GM19452 (cell line): ENCODE measurements around the gene ADRB2.
A peak's percentile ranks its signal among the peaks of the same experiment; 100 is the strongest.

Experiments used
- ATAC-seq: cut with Tn5 transposase; IDR thresholded peaks from one replicate; pipeline ENCODE4 v1.9.1; 2021; ENCODE audit not compliant: unreplicated experiment

Gene ADRB2

DNA sequence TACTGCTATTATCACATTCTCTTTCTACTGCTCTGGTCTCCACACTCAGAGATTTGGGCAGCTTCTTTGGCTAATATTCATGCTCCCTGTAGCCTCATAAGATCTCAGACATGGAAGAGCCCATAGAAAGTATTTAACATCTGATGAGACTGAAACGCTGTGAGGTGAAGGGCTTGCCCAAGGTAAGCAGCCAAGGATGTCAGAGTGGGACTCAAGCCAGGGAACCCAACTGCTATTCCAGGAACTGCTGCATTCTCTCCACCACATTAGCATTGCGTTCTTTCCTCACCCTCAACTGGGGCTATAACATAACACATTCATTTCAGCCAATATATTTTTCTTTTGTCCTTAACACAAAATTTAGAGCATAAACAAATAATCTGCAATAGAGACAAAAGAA lies 3.8 kb downstream of the ADRB2 start:
- no peak for ATAC-seq

- peak; percentile 81 for ATAC-seq
Measured at GRCh38 chr5:148831590-148832565, 5.5 kb downstream of the ADRB2 start.

DNA sequence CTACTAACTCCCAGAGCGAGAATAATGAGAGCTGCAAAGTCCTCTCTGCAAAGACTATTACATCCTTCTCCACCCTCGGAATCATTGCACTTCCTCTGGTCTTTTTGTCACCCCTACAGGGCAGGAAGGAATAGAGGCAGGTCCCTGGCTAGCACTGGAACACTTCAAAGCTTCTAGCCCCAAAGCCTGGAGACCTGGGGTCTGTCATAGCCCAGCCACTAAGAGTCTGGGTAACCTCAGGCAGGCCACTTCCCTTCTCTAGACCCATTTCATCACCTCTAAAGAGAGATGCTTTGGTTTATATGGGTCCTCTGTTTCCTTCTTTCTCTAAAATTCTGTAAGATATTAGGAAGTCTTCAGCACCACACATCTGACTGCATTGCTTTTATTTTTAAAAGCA lies 6.7 kb downstream of the ADRB2 start:
- no peak for ATAC-seq

DNA sequence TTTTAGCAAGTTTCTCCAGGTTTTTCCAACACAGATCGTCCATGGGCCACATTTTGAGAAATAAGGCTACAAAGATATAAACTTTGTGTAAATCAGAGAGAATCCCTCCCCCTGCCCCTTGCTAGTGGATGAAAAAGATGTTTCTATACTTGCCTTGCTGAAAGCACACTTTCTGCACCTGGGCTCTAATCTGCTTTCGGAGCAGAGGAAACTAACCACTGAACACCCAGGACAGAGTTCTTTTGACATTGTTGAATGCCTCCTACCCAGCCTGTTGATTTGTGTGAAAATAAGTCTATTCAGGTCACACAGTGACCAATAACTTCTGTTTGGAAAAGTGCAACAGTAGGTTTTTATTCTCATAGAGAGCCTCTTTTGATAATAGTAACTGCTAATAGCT lies 7.5 kb downstream of the ADRB2 start:
- no peak for ATAC-seq

GRCh38 chr5:148834689-148835088 lies 8.3 kb downstream of the ADRB2 start:
- ATAC-seq = no peak

DNA sequence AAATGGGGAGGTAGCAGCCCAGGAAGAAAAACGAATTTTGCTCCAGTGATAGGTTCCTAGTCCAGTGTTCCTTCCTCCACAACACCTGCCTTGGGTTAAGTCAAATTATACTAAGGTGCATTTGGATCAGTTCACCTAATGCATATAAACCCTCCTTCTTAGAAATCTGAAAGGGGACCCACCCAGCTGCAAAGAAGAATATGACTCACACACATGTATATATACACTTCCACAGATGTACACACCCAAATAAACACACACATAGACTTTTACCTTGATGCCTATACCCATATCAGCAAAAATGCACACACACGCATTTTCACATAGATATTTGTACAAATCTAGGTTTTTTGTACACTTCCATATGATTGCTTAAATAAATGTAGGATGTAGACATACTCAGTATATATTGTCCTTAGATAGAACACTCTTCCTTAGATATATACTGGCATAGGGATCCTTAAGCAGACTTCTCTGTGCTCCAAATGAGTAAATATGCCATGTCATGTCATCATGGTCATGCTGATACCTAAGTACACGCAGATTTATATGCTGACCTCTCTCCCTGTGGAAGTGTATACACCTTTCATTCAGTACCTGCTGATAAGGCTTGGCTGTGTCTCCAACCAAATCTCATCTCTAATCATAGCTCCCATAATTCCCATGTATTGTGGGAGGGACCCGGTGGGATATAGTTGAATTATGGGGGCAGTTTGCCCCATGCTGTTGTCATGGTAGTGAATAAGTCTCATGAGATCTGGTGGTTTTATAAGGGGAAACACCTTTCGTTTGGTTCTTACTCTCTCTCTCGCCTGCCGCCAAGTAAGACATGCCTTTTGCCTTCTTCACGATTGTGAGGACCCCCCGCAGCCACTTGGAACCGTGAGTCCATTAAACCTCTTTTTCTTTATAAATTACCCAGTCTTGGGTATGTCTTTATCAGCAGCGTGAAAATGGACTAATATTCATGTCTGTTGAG lies 10.2 kb downstream of the ADRB2 start:
- ATAC-seq = no peak

DNA sequence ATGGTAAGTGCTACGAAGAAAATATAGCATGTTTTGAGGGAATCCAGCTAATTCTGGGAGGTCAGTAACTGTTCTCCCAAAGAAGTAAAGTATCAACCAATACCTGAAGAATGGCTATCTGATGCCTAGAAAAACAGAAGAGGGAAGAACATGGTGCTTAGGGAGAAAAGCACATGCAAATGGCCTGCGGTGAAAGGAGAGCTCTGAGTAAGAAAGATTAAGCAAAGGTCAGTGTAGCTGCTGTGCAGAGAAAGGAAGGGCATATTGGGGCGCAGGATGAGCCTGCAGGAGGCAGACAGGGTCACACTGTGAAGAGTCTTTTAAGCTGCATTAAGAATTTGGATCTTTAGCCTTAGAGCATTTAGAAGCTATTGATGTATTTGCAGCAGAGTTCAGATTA lies 11.0 kb downstream of the ADRB2 start:
- no peak for ATAC-seq

DNA sequence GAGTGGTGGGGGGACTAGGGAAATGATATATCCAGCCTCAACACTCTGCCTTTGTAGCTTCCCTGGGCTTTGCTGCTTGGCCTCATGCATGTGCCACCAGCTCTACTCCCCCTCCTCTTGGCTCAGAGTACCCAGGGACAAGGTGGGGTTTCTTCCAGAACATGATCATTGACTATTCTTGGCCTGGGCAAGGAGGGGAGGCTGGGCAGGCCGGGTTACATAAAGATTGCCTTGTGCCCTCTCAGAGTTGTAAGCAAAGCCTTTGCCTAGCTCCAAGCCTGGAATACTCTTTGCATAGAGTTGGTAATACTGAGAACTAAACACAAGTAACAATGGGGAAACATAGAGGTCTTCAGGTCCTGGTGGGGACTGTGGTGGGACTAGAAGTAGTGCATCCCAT lies 11.9 kb downstream of the ADRB2 start:
- ATAC-seq = no peak

DNA sequence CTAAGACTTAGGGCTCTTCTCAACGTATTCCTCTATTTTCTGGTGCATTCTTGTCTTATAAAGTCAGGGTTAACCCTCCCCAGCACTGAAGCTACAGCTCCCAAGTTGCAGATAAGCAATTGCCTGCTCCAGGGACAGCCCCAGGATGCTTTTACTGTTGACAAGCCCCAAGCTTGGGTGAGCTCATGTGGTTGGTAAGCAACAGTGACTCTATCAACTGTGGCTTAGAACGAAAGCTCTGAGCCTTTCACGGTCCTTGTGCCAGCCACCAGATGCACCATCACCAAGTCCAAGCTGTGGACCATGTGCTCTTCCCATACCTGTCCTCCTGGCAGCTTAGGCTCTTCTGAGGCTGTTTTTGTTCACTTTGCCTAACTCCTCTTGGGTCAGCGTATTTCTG lies 13.5 kb downstream of the ADRB2 start:
- no peak for ATAC-seq

- ATAC-seq = no peak
Measured at GRCh38 chr5:148840531-148840930, 14.1 kb downstream of the ADRB2 start.

DNA sequence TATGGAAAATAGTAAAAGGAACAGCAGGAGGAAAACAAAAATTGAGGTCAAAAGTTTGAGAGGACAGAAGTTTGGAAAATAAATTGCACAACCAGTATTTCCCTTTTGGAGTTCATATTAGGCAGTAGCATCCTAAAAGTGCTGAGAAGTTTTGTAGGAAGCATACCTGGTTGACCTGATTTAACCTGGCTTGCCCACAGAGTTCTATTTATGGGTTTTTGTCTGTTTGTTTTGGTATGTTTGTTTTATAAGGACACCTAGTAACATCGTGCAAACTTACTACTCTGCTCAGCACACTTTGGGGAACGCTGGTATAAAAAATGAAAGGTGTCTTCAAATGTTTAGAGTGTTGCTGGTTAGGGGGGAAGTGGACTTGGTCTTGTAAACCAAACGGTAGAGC lies 15.1 kb downstream of the ADRB2 start:
- no peak for ATAC-seq

- no peak for ATAC-seq
Measured at GRCh38 chr5:148842161-148842560, 15.8 kb downstream of the ADRB2 start.

DNA sequence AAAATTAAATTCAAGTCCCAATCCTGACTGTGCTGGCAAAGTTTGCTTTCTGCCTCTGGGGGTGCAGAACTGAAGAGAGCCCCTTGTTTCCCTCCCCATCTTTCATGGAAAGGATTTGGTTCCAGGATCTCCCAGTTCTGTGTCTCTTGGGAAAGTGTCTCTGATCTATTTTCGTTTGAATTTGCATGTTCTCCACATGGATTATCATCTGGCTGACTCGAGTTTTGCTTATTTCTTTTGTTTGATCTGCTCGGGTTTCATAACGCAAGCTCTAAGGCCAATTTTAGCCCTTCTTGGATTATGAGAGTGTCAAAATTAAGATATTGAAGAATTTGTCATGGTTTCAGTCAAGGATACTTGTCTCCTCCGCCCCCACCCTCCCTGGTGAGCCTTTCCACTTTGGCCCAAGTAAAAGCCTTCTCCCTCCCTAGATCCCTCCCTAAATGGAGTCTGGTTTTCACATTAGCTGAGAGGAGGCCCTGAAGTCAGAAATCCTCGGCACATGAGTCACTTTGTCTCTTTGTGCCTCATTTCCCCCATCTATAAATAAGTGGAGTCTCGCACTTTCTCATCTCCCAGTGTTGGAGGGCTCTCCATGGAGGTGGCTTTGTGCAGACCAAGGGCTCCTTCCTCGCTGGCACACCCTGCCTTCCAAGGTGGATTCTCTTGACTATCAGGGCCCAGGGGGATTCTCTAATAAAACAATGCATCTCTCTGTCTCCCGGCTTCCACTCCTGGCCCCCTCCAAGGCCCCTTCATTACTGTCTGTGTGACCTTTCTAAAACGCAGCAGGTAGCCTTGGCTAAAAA lies 17.3 kb downstream of the ADRB2 start:
- no peak for ATAC-seq

DNA sequence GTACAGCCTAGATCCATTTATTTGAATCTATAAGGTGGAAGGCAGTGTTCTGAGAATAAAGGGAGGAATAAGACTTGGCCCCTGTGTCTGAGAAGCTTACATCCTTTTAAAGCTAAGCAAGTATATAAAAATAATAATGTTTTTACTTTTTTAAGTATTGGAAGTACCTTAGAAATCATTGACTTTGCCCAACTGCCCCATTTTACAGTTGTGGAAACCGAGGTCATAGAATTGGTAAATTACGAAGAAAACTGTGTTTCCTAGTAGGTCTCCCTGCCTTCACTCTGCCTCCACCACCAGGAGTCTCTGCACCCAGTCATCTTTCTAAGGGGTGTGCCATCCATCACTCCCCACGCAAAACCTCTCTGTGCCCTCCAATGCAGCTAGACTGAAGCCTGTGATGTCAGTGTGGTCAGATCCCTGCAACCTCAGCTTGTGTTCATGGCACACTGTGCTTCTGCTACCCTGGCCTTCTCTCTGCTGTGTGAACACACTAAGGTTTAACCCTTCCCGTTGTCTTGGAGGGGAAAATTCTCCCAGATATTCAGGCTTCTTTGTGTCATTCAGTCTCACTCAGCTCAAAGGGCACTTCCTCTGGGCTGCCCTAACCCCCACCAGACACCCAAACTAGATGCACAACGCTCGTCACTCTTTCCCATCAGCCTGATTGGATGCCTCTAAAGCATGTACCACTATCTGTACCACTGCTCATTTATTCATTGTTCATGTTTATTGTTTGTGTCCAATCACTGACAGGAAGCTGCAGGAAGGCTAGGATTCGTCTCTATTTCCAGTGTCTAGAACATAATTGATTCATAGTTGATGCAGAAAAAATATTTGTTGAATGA lies 18.2 kb downstream of the ADRB2 start:
- ATAC-seq = no peak

GRCh38 chr5:148846930-148847329 lies 20.5 kb downstream of the ADRB2 start:
- ATAC-seq = no peak

DNA sequence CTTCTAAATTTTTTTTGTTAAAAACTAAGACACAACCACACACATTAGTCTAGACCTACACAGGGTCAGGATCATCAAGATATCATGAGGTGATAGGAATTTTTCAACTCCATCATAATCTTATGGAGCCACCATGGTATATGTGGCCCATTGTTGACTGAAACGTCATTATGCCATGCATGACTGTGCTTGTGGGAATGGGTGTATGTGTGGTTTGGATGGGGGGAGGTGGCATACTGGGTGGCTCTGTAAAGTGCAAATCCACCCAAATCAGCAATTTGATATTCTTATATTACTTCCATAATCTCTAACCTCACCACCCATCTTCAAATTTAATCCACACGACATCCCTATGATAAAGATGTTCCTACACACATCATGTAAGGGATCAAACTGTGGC lies 21.0 kb downstream of the ADRB2 start:
- ATAC-seq = no peak

GRCh38 chr5:148848393-148849031 lies 22.1 kb downstream of the ADRB2 start:
- ATAC-seq = no peak

DNA sequence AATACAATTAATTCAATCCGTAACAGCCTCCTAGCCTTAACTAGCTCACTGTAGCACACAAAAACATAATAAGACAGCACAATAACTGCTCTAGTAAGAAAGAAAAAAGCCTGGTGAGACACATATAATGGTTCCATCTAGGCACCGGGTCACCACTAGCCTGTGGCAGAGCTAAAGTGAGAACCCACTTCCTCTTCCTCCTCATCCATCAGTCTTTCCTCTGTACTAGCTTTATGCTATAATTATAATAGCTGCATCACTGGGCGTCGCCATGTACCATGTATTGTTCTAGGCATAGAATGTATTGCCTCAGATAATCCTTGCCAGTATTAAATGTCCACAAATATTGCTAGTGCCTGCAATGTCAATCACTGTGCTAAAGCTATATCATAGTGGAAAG lies 23.1 kb downstream of the ADRB2 start:
- no peak for ATAC-seq

DNA sequence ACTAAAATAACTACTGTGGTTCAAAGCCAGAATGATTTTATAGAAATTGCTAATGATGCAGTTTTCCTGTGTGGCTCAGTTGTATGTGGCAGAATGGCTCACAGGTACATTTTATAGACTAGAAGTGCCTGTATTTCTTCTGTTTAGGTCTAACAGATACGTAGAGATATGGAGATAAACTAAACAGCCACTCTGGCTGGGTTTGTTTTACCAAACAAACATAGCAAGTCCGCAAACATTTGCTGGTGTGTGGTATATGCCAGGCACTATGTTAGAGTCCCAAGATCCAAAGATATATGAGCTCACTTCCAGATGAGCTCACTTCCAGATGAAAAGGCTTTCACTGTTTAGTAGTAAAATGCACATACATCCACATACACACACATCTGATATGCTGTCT lies 24.4 kb downstream of the ADRB2 start:
- no peak for ATAC-seq

- no peak for ATAC-seq
Measured at GRCh38 chr5:148853868-148854267, 27.5 kb downstream of the ADRB2 start.
